HepG2 (cell line): ENCODE measurements around the gene CTBP1. TPM values are rescaled to one million over a fixed set of nuclear protein-coding genes. Genes with fewer than 3 reads are reported as not detected.

Experiments used
- ATAC-seq: fragments of 200-7000 bp; cut with Tn5 transposase; 3 replicates; pipeline ENCODE4 v1.9.1; 2020; ENCODE audit warnings: mild to moderate bottlenecking, moderate library complexity
- BruUV-seq: library from RNA; stranded (reverse); fragments of 400-500 nt; replicated peaks from 2 replicates; lab custom pipeline; 2021; lab: Mats Ljungman, UMichigan
- CTCF ChIA-PET: fragments of 300-600 bp; formaldehyde crosslinking; extraction: SDS; loops from one replicate; lab custom pipeline; 2021; ENCODE audit warnings: low total read pairs, inconsistent platforms, low intra/inter-chr PET ratio; lab: Yijun Ruan, JAX
- POLR2A ChIA-PET: fragments of 350-600 bp; sonication (Branson Sonifier 250); formaldehyde crosslinking; loops from one replicate; lab custom pipeline; 2020; ENCODE audit warnings: antibody characterized with exemption, inconsistent platforms; lab: Yijun Ruan, JAX
- DNase-seq: peaks from one replicate; pipeline ENCODE4 v3.0.0-alpha.2; 2015; ENCODE audit warnings: low spot score
- FAIRE-seq: peaks from 3 replicates; lab custom pipeline; 2011; peaks lifted over from hg19 to GRCh38; lab: Jason Lieb, UNC
- H2AFZ ChIP-seq: one replicate; pipeline ENCODE4 v1.6.1; 2011; ENCODE audit warnings: low read length, inconsistent platforms
- H3K27ac ChIP-seq: fragments of 300-600 bp; 3 replicates; pipeline ENCODE4 v1.8.0; 2011; ENCODE audit warnings: mixed run types, mild to moderate bottlenecking, mixed read lengths, low read length, inconsistent platforms; ENCODE audit not compliant: insufficient read depth; ENCODE audit errors: extremely low read length
- H3K27me3 ChIP-seq, 2 experiments: fragments of 200-600 bp in 1 of 2; 2 replicates in 1 of 2; 3 replicates in 1 of 2; pipeline versions ENCODE4 v1.6.0 to v1.8.0; 2011; ENCODE audit warnings: low read length in 2 of 2, mild to moderate bottlenecking in 2 of 2, moderate library complexity in 2 of 2, inconsistent platforms in 1 of 2; ENCODE audit not compliant: insufficient read depth in 2 of 2, control insufficient read depth in 1 of 2
- H3K36me3 ChIP-seq, 2 experiments: fragments of 200-600 bp in 1 of 2; replicated peaks in 1 of 2; 2 replicates in 1 of 2; 3 replicates in 1 of 2; pipeline versions ENCODE4 v1.5.1 to v1.8.0; 2011; ENCODE audit warnings: low read length in 2 of 2, inconsistent platforms in 1 of 2; ENCODE audit not compliant: insufficient read depth in 2 of 2, control insufficient read depth in 1 of 2
- H3K4me1 ChIP-seq: 2 replicates; pipeline ENCODE4 v1.5.1; 2012; ENCODE audit warnings: low read length, inconsistent platforms; ENCODE audit not compliant: insufficient read depth
- H3K4me2 ChIP-seq: 2 replicates; pipeline ENCODE4 v1.6.0; 2011; ENCODE audit warnings: low read depth, low read length, inconsistent platforms
- H3K4me3 ChIP-seq, 3 experiments: fragments of 200-600 bp in 1 of 3; sonication (generic), shearing (Covaris generic) in 1 of 3; replicated peaks in 1 of 3; 2 replicates each; pipeline ENCODE4 v1.5.1; 2011 to 2016; ENCODE audit warnings: low read length in 3 of 3, inconsistent platforms in 2 of 3, low read depth in 2 of 3, mild to moderate bottlenecking in 2 of 3, control low read depth in 1 of 3, mixed read lengths in 1 of 3; ENCODE audit not compliant: insufficient read depth in 1 of 3
- H3K79me2 ChIP-seq: one replicate; pipeline ENCODE4 v1.6.1; 2011; ENCODE audit warnings: low read length, inconsistent platforms; ENCODE audit not compliant: insufficient read depth
- H3K9ac ChIP-seq: 2 replicates; pipeline ENCODE4 v1.6.0; 2011; ENCODE audit warnings: mild to moderate bottlenecking, low read depth, low read length, inconsistent platforms; ENCODE audit not compliant: insufficient read depth
- H3K9me3 ChIP-seq: 2 replicates; pipeline ENCODE4 v1.5.1; 2012; ENCODE audit warnings: mild to moderate bottlenecking, low read length
- H4K20me1 ChIP-seq: 2 replicates; pipeline ENCODE4 v1.6.0; 2011; ENCODE audit warnings: inconsistent platforms, mild to moderate bottlenecking, low read length, moderate library complexity; ENCODE audit not compliant: insufficient read depth
- CBX2 ChIP-seq, 2 experiments: fragments of 200-600 bp in 1 of 2; sonication (generic); formaldehyde crosslinking in 1 of 2; IDR thresholded peaks; 2 replicates each; pipeline versions ENCODE4 v1.7.0 to v1.8.1; 2018 to 2022; ENCODE audit warnings: low read depth in 2 of 2, low read length in 1 of 2, mild to moderate bottlenecking in 1 of 2, missing genetic modification reagents in 1 of 2
- CENPT ChIP-seq: sonication (generic); formaldehyde crosslinking; IDR thresholded peaks from 2 replicates; pipeline ENCODE4 v1.8.0; 2022; ENCODE audit warnings: low read depth, mild to moderate bottlenecking, moderate library complexity, missing genetic modification reagents
- ERF ChIP-seq: IDR thresholded peaks from 2 replicates; pipeline ENCODE4 v1.6.1; 2018; ENCODE audit warnings: missing biosample characterization, missing genetic modification reagents
- GTF3A ChIP-seq: sonication (generic); formaldehyde crosslinking; conservative IDR thresholded peaks from 2 replicates; pipeline ENCODE4 v1.4.0; 2020; ENCODE audit warnings: mild to moderate bottlenecking, missing genetic modification reagents
- HNF4A ChIP-seq: sonication (generic); formaldehyde crosslinking; IDR thresholded peaks from 2 replicates; pipeline ENCODE4 v1.4.0; 2020; ENCODE audit warnings: missing genetic modification reagents
- IRX3 ChIP-seq: sonication (generic); formaldehyde crosslinking; IDR thresholded peaks from 2 replicates; pipeline ENCODE4 v1.8.1; 2023; ENCODE audit warnings: mild to moderate bottlenecking, low read depth, missing genetic modification reagents, borderline replicate concordance
- KLF11 ChIP-seq: IDR thresholded peaks from 2 replicates; pipeline ENCODE4 v1.6.1; 2016; ENCODE audit warnings: missing compliant biosample characterization
- MYC ChIP-seq: sonication (generic); formaldehyde crosslinking; IDR thresholded peaks from 2 replicates; pipeline ENCODE4 v1.9.0; 2021; ENCODE audit warnings: missing genetic modification reagents, borderline replicate concordance
- SRSF4 ChIP-seq: fragments of 200-400 bp; formaldehyde crosslinking; IDR thresholded peaks from one replicate; pipeline ENCODE4 v1.6.1; 2018; ENCODE audit warnings: mild to moderate bottlenecking, low read depth, low read length, moderate library complexity; ENCODE audit not compliant: poor library complexity, severe bottlenecking
- SSRP1 ChIP-seq: IDR thresholded peaks from 2 replicates; pipeline ENCODE4 v1.6.1; 2016; ENCODE audit warnings: control low read depth
- ZNF44 ChIP-seq: sonication (generic); formaldehyde crosslinking; IDR thresholded peaks from 2 replicates; pipeline ENCODE4 v1.5.1; 2020; ENCODE audit warnings: mild to moderate bottlenecking, missing genetic modification reagents
- WGBS: methylation state at CpG from one replicate; pipeline ENCODE4 v1.1.6; 2017; ENCODE audit warnings: low lambda C conversion rate; 5-methylcytosine and 5-hydroxymethylcytosine counted together
- in situ Hi-C: cut with HindIII; loops from 2 replicates; pipeline ENCODE4 v1.10.0; 2017; ENCODE audit warnings: low pct_unique_long_range_greater_than_20kb; ENCODE audit not compliant: extremely low pct_ligation_motif_present
- intact Hi-C: fragments of 100-400 bp; cut with micrococcal nuclease; formaldehyde crosslinking; loops from one replicate; pipeline ENCODE4 v1.10.0; 2022; ENCODE audit not compliant: unreplicated experiment
- polyA plus RNA-seq, 8 experiments: library from polyadenylated mRNA; depleted of rRNA in 3 of 8; stranded (reverse) in 7 of 8; unstranded in 1 of 8; fragments of >200 nt; fragmentation: Illumina TruSeq in 4 of 8; extraction: Trizol in 4 of 8; gene quantifications; 2 replicates each; pipeline versions ENCODE4 v1.2.1 to v1.2.3, GENCODE V29; 2011 to 2016; ENCODE audit warnings: low read depth in 4 of 8, missing spikeins in 1 of 8, mixed read lengths in 1 of 8; ENCODE audit not compliant: insufficient read depth in 1 of 8
- total RNA-seq, 5 experiments: library from RNA; depleted of rRNA; stranded (reverse); fragments of >200 nt; fragmentation: Illumina TruSeq; extraction: Trizol; gene quantifications; 2 replicates each; pipeline ENCODE4 v1.2.3, GENCODE V29; 2016; ENCODE audit warnings: low read depth in 1 of 5

CTBP1 gene
- total and polyA plus RNA-seq, 2 of the 13 experiments (the other 11 are each of a cell fraction or from before 2014, with no cell fraction given), result 78.5 to 112 TPM

DNA sequence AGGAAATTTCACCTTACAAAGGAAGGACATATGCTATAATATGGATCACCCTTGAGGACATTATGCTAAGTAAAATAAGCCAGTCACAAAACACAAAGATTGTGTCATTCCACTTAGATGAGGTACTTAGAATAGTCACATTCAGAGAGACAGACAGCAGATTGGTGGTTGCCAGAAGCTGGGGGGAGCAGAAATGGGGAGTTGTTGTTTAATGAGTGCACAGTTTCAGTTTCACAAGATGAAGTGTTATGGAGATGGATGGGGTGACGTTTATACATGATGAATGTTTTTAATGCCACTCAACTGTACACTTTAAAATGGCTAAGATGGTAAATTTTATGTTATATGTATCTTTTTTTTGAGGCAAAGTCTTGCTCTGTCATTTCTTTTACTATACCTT lies 61.7 kb downstream of the CTBP1 start:
- in situ Hi-C loops (no loop called here), intact Hi-C loops (no loop called here)
- DNase-seq, result no peak
- Histone ChIP-seq H3K9ac (no peak overlapping the region), H3K36me3 (no peaks in the 10 kb centered on the region), H3K79me2 (no peaks in the 10 kb centered on the region), H3K4me1 (peaks cover 6% of the 10 kb centered on the region), H3K27me3 (no peaks in the 10 kb centered on the region), H3K27ac (no peak overlapping the region), H3K9me3 (no peaks in the 10 kb centered on the region), H4K20me1 (no peaks in the 10 kb centered on the region), H3K4me2 (no peak overlapping the region), H2AFZ (no peak overlapping the region), H3K4me3 (no peak overlapping the region)
- no peak for ATAC-seq
- no peak for FAIRE-seq
- ChIA-PET POLR2A (no interaction called here), CTCF (no interaction called here)
- no TSS peak for BruUV-seq
- 42% methylated on average over 1 of the region's 1 CpG for WGBS
- TF ChIP-seq CBX2 (IDR thresholded peaks at IDR 0.05; ENCODE audit: low read depth, low read length) (no peak), CBX2 (CRISPR knock-in tag; IDR thresholded peaks at IDR 0.05; ENCODE audit: low read depth) (no peak), MYC (CRISPR knock-in tag) (no peak), HNF4A (no peak), ZNF44 (no peak), ERF (no peak), SRSF4 (no peak), GTF3A (CRISPR knock-in tag) (no peak), KLF11 (CRISPR knock-in tag) (no peak), IRX3 (no peak), CENPT (no peak), SSRP1 (no peak)
